ENCODE results near the gene SLC9C1.

Gene SLC9C1

GRCh38 chr3:112141293-112141692 lies 152.7 kb downstream of the SLC9C1 start:
- DNase-seq (ENCODE audit: low read depth) = no peak
- no peak for TF ChIP-seq CTCF (IDR thresholded peaks at IDR 0.05; ENCODE audit: insufficient read depth, low read depth, low read length, missing control alignments)
- H3K4me3 ChIP-seq (ENCODE audit: low read length) = no peak overlapping the region

- no peak for TF ChIP-seq CTCF (IDR thresholded peaks at IDR 0.05; ENCODE audit: insufficient read depth, low read depth, low read length, missing control alignments)
These were observed 153.4 kb downstream of the SLC9C1 start for GRCh38 chr3:112140584-112140983.

GRCh38 chr3:112138219-112138969 lies 155.6 kb downstream of the SLC9C1 start:
- DNase-seq (ENCODE audit: low read depth) = no peak
- no peak for TF ChIP-seq CTCF (IDR thresholded peaks at IDR 0.05; ENCODE audit: insufficient read depth, low read depth, low read length, missing control alignments)
- no peak overlapping the region for H3K4me3 ChIP-seq (ENCODE audit: low read length)

More at GRCh38 chr3:112140584-112140983, 153.4 kb downstream of the SLC9C1 start:
- no peak for DNase-seq (ENCODE audit: low read depth)
- H3K4me3 ChIP-seq (ENCODE audit: low read length) = no peak overlapping the region

GRCh38 chr3:112137781-112138180 lies 156.2 kb downstream of the SLC9C1 start:
- no peak overlapping the region for H3K4me3 ChIP-seq (ENCODE audit: low read length)
- DNase-seq (ENCODE audit: low read depth) = no peak
- TF ChIP-seq CTCF (IDR thresholded peaks at IDR 0.05; ENCODE audit: insufficient read depth, low read depth, low read length, missing control alignments) = no peak

GRCh38 chr3:112136959-112137693 lies 156.9 kb downstream of the SLC9C1 start:
- H3K4me3 ChIP-seq (ENCODE audit: low read length) = no peak overlapping the region
- peak; percentile 74 for DNase-seq (ENCODE audit: low read depth)
- peak; percentile 79 for TF ChIP-seq CTCF (IDR thresholded peaks at IDR 0.05; ENCODE audit: insufficient read depth, low read depth, low read length, missing control alignments)

- no peak for TF ChIP-seq CTCF (IDR thresholded peaks at IDR 0.05; ENCODE audit: insufficient read depth, low read depth, low read length, missing control alignments)
- no peak for DNase-seq (ENCODE audit: low read depth)
These were observed 158.0 kb downstream of the SLC9C1 start for GRCh38 chr3:112136046-112136445.

More at GRCh38 chr3:112136046-112136445, 158.0 kb downstream of the SLC9C1 start:
- no peak overlapping the region for H3K4me3 ChIP-seq (ENCODE audit: low read length)
